ENCODE results near the gene EIF3F.

GRCh38 chr11:8008212-8008611 lies 21.1 kb downstream of the EIF3F start:
- TF ChIP-seq ZNF8 (CRISPR knock-in tag; IDR thresholded peaks at IDR 0.05) (no peak), OSR1 (CRISPR knock-in tag; IDR thresholded peaks at IDR 0.05) (no peak), ZNF70 (CRISPR knock-in tag; IDR thresholded peaks at IDR 0.05) (no peak), ZFP30 (CRISPR knock-in tag; IDR thresholded peaks at IDR 0.05) (no peak), ISL1 (CRISPR knock-in tag; IDR thresholded peaks at IDR 0.05) (no peak), ZNF565 (CRISPR knock-in tag; conservative IDR thresholded peaks at IDR 0.05; ENCODE audit: low read depth) (no peak), PATZ1 (CRISPR knock-in tag; IDR thresholded peaks at IDR 0.05; ENCODE audit: borderline replicate concordance) (no peak), TCF4 (CRISPR knock-in tag; IDR thresholded peaks at IDR 0.05; ENCODE audit: borderline replicate concordance) (no peak), SNAI2 (CRISPR knock-in tag; IDR thresholded peaks at IDR 0.05) (no peak), GLIS3 (CRISPR knock-in tag; IDR thresholded peaks at IDR 0.05) (no peak), ARNTL (CRISPR knock-in tag; IDR thresholded peaks at IDR 0.05; ENCODE audit: borderline replicate concordance, low read depth) (no peak)
